Measurements from ENCODE around the gene MBD6. TPM values are rescaled to one million over a fixed set of nuclear protein-coding genes. Genes with fewer than 3 reads are reported as not detected.

MBD6 gene
- total RNA-seq, 1 experiment from 2014 or later: 66.8 TPM

GRCh38 chr12:57525615-57526383 is 3.2 kb downstream of the MBD6 start:
- no peaks in the 10 kb centered on the region; the same call in 1 of the 2 replicates for H3K27me3 Mint-ChIP-seq (ENCODE audit: low read depth)
- H3K9me3 Mint-ChIP-seq: no peaks in the 10 kb centered on the region
- Histone ChIP-seq H3K27ac (ENCODE audit: insufficient read length, low read depth, low read length) (no peak overlapping the region), H3K9me3 (ENCODE audit: control insufficient read depth, low read depth, low read length) (no peaks in the 10 kb centered on the region), H4K8ac (replicated peaks; ENCODE audit: insufficient read length, low read depth, low read length) (no peak overlapping the region), H2BK12ac (ENCODE audit: insufficient read length, low read depth, low read length) (no peak overlapping the region), H3K9ac (ENCODE audit: extremely low read depth, insufficient read length, low read length) (no peak overlapping the region), H2AFZ (ENCODE audit: low read length) (no peak overlapping the region), H3K4me1 (ENCODE audit: insufficient read depth, low read length) (peaks cover 3% of the 10 kb centered on the region; the same call in 1 of the 2 replicates), H3K18ac (ENCODE audit: insufficient read length, low read depth, low read length) (no peak overlapping the region), H4K20me1 (ENCODE audit: control insufficient read depth, insufficient read depth, insufficient read length) (no peaks in the 10 kb centered on the region), H2BK15ac (ENCODE audit: low read depth, low read length) (no peak overlapping the region), H2BK120ac (ENCODE audit: low read depth, low read length, poor library complexity, severe bottlenecking) (no peak overlapping the region), H4K5ac (ENCODE audit: insufficient read length, low read depth, low read length) (no peak overlapping the region), H3K14ac (ENCODE audit: insufficient read depth, low read length) (no peak overlapping the region), H3K23ac (ENCODE audit: insufficient read length, low read depth, low read length) (no peak overlapping the region), H3K27me3 (ENCODE audit: insufficient read depth, low read length) (no peaks in the 10 kb centered on the region), H4K91ac (ENCODE audit: insufficient read length, low read depth, low read length) (no peak overlapping the region), H3K4ac (ENCODE audit: low read depth, low read length) (no peak overlapping the region), H3K79me1 (ENCODE audit: insufficient read depth, low read depth, low read length, poor library complexity, severe bottlenecking) (no peaks in the 10 kb centered on the region), H2AK5ac (ENCODE audit: insufficient read length, low read length) (no peak overlapping the region), H2BK5ac (ENCODE audit: insufficient read length, low read length) (no peak overlapping the region), H3K56ac (ENCODE audit: insufficient read length, low read depth, low read length) (no peak overlapping the region), H3T11ph (ENCODE audit: low read length) (no peak overlapping the region), H3K23me2 (ENCODE audit: insufficient read length, low read depth, low read length, poor library complexity, severe bottlenecking) (peaks cover 11% of the 10 kb centered on the region), H2BK20ac (ENCODE audit: low read depth, low read length, poor library complexity, severe bottlenecking) (no peak overlapping the region), H3K4me2 (ENCODE audit: insufficient read depth, insufficient read length, low read length) (no peak overlapping the region), H3K79me2 (ENCODE audit: insufficient read depth, low read length) (no peaks in the 10 kb centered on the region)
- H3K36me3 Mint-ChIP-seq (ENCODE audit: insufficient read depth in 1 of 3, low read depth in 3 of 3): peaks cover 18 to 51% (median 47%) of the 10 kb centered on the region in 3 experiments; a peak in 6 of 7 replicates
- no peak for DNase-seq
- H3K4me1 Mint-ChIP-seq: peaks cover 24 to 46% of the 10 kb centered on the region in 2 experiments
- H3K4me3 Mint-ChIP-seq: no peak overlapping the region
- WGBS (ENCODE audit: extremely low coverage, insufficient read length, low lambda C conversion rate): no CpG with 5 or more reads among the region's 16 CpGs
- no peak overlapping the region; a peak in 1 of 7 replicates for H3K27ac Mint-ChIP-seq
- no peak for TF ChIP-seq CTCF (conservative IDR thresholded peaks at IDR 0.05)

Data from H9 (cell line).